SJSA1 (cell line): ENCODE data around the gene SLC2A10. TPM values are rescaled to one million over a fixed set of nuclear protein-coding genes. Genes with fewer than 3 reads are reported as not detected.

ENCODE experiments used
- DNase-seq, 2 experiments: peaks; one replicate each; pipeline ENCODE4 v3.0.0-alpha.2; 2015 to 2020; ENCODE audit warnings: low spot score in 2 of 2, low read depth in 1 of 2
- H3K27ac ChIP-seq: fragments of 250-450 bp; sonication (Bioruptor Pico); 2 replicates; pipeline ENCODE4 v1.5.1; 2020; ENCODE audit warnings: mild to moderate bottlenecking, moderate library complexity
- H3K27me3 ChIP-seq: fragments of 250-450 bp; sonication (Bioruptor Pico); replicated peaks from 2 replicates; pipeline ENCODE4 v1.5.1; 2020; ENCODE audit warnings: mild to moderate bottlenecking, moderate library complexity
- H3K36me3 ChIP-seq: fragments of 250-450 bp; sonication (Bioruptor Pico); 2 replicates; pipeline ENCODE4 v1.5.1; 2020; ENCODE audit warnings: mild to moderate bottlenecking
- H3K4me1 ChIP-seq: fragments of 250-450 bp; sonication (Bioruptor Pico); replicated peaks from 2 replicates; pipeline ENCODE4 v1.6.1; 2021; ENCODE audit warnings: mild to moderate bottlenecking
- H3K4me3 ChIP-seq: fragments of 250-450 bp; sonication (Bioruptor Pico); 2 replicates; pipeline ENCODE4 v1.5.1; 2020; ENCODE audit warnings: mild to moderate bottlenecking
- H3K9me3 ChIP-seq: fragments of 250-450 bp; sonication (Bioruptor Pico); replicated peaks from 2 replicates; pipeline ENCODE4 v1.5.1; 2020; ENCODE audit warnings: mild to moderate bottlenecking
- total RNA-seq: library from RNA; depleted of rRNA; stranded (reverse); fragments of >200 nt; shearing (Covaris generic); gene quantifications from 2 replicates; pipeline ENCODE4 v1.2.3, GENCODE V29; 2014

Gene SLC2A10
- total RNA-seq, 1 experiment from 2014 or later: 18.5 TPM

- H3K9me3 ChIP-seq: no peaks in the 10 kb centered on the region
- H3K4me3 ChIP-seq: no peak overlapping the region
- H3K36me3 ChIP-seq: no peaks in the 10 kb centered on the region
- DNase-seq: no peak
- no peaks in the 10 kb centered on the region for H3K4me1 ChIP-seq
- H3K27ac ChIP-seq: no peak overlapping the region
- peaks cover 3% of the 10 kb centered on the region; the same call in 1 of the 2 replicates for H3K27me3 ChIP-seq
These were observed 52.1 kb downstream of the SLC2A10 start for GRCh38 chr20:46761566-46761965.

DNA sequence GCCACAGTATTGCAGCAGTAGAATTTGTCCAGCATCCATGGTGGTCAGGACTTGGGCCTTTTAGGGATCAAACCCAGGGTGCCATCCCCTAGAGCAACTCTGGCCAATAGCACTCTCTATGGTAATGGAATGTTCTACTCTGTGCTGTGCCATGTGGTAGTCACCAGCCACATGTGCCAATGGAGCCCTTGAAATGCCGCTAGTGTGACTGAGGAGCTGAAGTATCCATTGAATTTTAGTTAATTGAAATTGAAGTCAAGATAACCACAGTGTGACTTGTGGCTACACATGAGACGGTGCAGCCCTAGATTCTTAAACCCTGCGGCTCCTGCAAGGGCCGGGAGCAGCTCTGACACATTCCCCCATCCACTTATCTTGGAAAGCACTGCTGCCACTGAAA, 54.6 kb downstream of the SLC2A10 start:
- Histone ChIP-seq H3K36me3 (no peaks in the 10 kb centered on the region), H3K4me3 (no peak overlapping the region), H3K9me3 (no peaks in the 10 kb centered on the region), H3K27me3 (peaks cover 11% of the 10 kb centered on the region; the same call in 1 of the 2 replicates), H3K27ac (no peak overlapping the region), H3K4me1 (no peaks in the 10 kb centered on the region)
- no peak for DNase-seq

- no peaks in the 10 kb centered on the region for H3K9me3 ChIP-seq
- DNase-seq: no peak
- no peak overlapping the region for H3K27ac ChIP-seq
- no peaks in the 10 kb centered on the region for H3K4me1 ChIP-seq
- H3K4me3 ChIP-seq: no peak overlapping the region
- H3K36me3 ChIP-seq: no peaks in the 10 kb centered on the region
- peaks cover 11% of the 10 kb centered on the region; the same call in 1 of the 2 replicates for H3K27me3 ChIP-seq
These were observed 56.2 kb downstream of the SLC2A10 start for GRCh38 chr20:46765506-46766120.

- H3K27ac ChIP-seq: no peak overlapping the region
- DNase-seq: peak in 1 of 2 experiments; percentile 20
- H3K4me1 ChIP-seq: no peaks in the 10 kb centered on the region
- no peaks in the 10 kb centered on the region for H3K36me3 ChIP-seq
- no peaks in the 10 kb centered on the region for H3K9me3 ChIP-seq
- H3K4me3 ChIP-seq: no peak overlapping the region
- peaks cover 11% of the 10 kb centered on the region; the same call in 1 of the 2 replicates for H3K27me3 ChIP-seq
These were observed 57.8 kb downstream of the SLC2A10 start for GRCh38 chr20:46767127-46767761.

- Histone ChIP-seq H3K4me3 (no peak overlapping the region), H3K9me3 (no peaks in the 10 kb centered on the region), H3K27ac (no peak overlapping the region), H3K36me3 (no peaks in the 10 kb centered on the region), H3K4me1 (no peaks in the 10 kb centered on the region), H3K27me3 (peaks cover 11% of the 10 kb centered on the region; the same call in 1 of the 2 replicates)
- no peak for DNase-seq
These were observed 61.1 kb downstream of the SLC2A10 start for GRCh38 chr20:46770330-46771194.

- Histone ChIP-seq H3K36me3 (no peaks in the 10 kb centered on the region), H3K9me3 (no peaks in the 10 kb centered on the region)
These were observed 61.7 kb downstream of the SLC2A10 start for GRCh38 chr20:46771195-46771588.

DNA sequence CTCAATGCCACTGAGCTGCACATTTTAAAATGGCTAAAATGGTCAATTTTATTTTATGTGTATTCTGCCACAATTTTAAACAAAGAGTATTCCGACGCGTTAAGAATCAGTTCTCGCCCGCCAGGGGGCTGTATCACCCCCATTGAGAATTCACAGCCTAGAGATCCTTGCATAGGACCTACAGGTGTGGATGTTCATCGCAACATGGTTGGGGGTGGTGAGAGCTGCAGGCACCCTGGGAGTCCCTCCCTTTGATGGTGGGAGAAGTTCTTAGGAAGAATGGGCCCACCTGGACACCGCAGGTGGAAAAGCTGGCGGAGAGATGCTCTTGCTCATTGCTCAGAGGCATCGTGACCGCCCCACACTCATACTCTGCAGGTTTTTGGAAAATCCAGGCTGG, 63.5 kb downstream of the SLC2A10 start:
- DNase-seq: no peak
- no peaks in the 10 kb centered on the region; the same call in 1 of the 2 replicates for H3K27me3 ChIP-seq

More at GRCh38 chr20:46771195-46771588, 61.7 kb downstream of the SLC2A10 start:
- H3K27me3 ChIP-seq: peaks cover 11% of the 10 kb centered on the region; the same call in 1 of the 2 replicates
- H3K4me1 ChIP-seq: no peaks in the 10 kb centered on the region
- DNase-seq: no peak
- no peak overlapping the region for H3K27ac ChIP-seq
- H3K4me3 ChIP-seq: no peak overlapping the region

DNA sequence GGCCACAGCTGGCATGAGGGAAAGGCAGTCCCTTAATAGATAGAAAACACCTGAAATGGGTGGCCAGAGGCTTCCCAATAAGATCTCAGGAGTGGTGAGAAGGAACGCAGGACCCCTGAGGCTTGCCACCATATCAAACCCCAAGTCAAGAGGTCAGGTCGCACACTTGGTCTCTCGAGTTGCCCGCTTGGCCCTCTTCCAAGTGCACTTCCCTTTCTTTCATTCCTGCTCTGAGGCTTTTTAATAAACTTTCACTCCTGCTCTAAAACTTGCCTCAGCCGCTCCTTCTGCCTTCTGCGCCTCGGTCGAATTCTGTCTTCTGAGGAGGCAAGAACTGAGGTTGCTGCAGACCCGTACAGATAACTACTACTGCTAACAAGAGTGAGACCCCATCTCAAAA, 64.2 kb downstream of the SLC2A10 start:
- Histone ChIP-seq H3K4me3 (no peak overlapping the region), H3K36me3 (no peaks in the 10 kb centered on the region), H3K4me1 (no peaks in the 10 kb centered on the region), H3K9me3 (no peaks in the 10 kb centered on the region), H3K27me3 (no peaks in the 10 kb centered on the region; the same call in 1 of the 2 replicates), H3K27ac (no peak overlapping the region)
- no peak for DNase-seq

More for the DNA sequence above, 63.5 kb downstream of the SLC2A10 start:
- no peaks in the 10 kb centered on the region for H3K9me3 ChIP-seq
- H3K4me3 ChIP-seq: no peak overlapping the region
- H3K36me3 ChIP-seq: no peaks in the 10 kb centered on the region
- H3K27ac ChIP-seq: no peak overlapping the region
- H3K4me1 ChIP-seq: no peaks in the 10 kb centered on the region

DNA sequence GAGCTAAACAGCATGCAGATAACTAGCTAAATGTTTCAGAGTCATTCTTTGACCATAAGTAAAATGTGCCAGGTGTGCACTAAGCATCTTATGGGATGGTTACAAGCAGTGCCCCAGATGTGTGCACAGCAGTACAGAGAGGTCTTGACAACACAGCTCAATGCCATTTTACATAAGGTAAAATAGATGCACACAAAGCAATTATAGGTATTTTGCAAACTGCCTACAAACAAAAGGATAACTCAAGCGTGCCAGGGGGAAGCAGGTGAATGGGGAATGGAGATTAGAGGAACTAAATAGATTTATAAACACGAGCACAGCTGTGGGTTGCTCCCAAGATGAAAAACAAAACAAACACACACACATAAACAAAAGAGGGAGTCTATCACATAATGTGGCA, 64.8 kb downstream of the SLC2A10 start:
- no peaks in the 10 kb centered on the region for H3K9me3 ChIP-seq
- DNase-seq: no peak
- no peak overlapping the region for H3K27ac ChIP-seq
- H3K4me1 ChIP-seq: no peaks in the 10 kb centered on the region
- H3K4me3 ChIP-seq: no peak overlapping the region
- H3K27me3 ChIP-seq: no peaks in the 10 kb centered on the region; the same call in 1 of the 2 replicates
- no peaks in the 10 kb centered on the region for H3K36me3 ChIP-seq

DNA sequence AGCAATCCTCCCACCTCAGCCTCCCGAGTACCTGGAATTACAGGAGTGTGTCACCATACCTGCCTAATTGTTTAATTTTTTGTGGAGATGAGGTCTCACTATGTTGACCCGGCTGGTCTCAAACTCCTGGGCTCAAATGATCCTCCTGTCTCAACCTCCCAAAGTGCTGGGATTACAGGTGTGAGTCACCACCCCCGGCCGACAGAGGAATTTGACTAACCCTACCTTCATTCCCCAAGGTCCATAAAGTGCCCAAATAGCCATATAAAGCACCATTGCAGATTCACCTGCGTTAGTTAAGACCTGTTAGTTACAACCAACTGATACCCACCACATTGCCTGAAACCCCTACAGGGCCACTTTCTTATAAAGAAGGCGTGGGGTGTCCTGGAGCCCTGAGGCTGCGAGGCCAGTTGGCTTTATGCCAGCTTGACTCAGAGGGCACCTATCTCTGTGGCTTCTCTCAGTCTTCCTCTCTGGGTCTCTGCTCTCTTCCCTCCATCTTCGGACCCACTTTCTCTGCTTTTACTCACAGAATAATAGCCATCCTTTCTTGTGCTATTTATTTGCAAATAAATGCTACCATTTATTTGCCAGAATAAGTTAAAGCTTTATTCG, 65.6 kb downstream of the SLC2A10 start:
- Histone ChIP-seq H3K4me1 (no peaks in the 10 kb centered on the region), H3K27me3 (no peaks in the 10 kb centered on the region; the same call in 1 of the 2 replicates), H3K4me3 (no peak overlapping the region), H3K27ac (no peak overlapping the region), H3K36me3 (no peaks in the 10 kb centered on the region), H3K9me3 (no peaks in the 10 kb centered on the region)
- no peak for DNase-seq

GRCh38 chr20:46775806-46776205, 66.4 kb downstream of the SLC2A10 start:
- no peak overlapping the region for H3K27ac ChIP-seq
- no peak for DNase-seq
- H3K4me3 ChIP-seq: no peak overlapping the region
- no peaks in the 10 kb centered on the region; the same call in 1 of the 2 replicates for H3K27me3 ChIP-seq
- no peaks in the 10 kb centered on the region for H3K9me3 ChIP-seq
- H3K36me3 ChIP-seq: no peaks in the 10 kb centered on the region
- no peaks in the 10 kb centered on the region for H3K4me1 ChIP-seq

- H3K27me3 ChIP-seq: no peaks in the 10 kb centered on the region; the same call in 1 of the 2 replicates
- no peaks in the 10 kb centered on the region for H3K4me1 ChIP-seq
- DNase-seq: no peak
- H3K36me3 ChIP-seq: no peaks in the 10 kb centered on the region
- H3K4me3 ChIP-seq: no peak overlapping the region
- H3K27ac ChIP-seq: no peak overlapping the region
- H3K9me3 ChIP-seq: no peaks in the 10 kb centered on the region
These were observed 67.9 kb downstream of the SLC2A10 start for GRCh38 chr20:46777331-46777730.

DNA sequence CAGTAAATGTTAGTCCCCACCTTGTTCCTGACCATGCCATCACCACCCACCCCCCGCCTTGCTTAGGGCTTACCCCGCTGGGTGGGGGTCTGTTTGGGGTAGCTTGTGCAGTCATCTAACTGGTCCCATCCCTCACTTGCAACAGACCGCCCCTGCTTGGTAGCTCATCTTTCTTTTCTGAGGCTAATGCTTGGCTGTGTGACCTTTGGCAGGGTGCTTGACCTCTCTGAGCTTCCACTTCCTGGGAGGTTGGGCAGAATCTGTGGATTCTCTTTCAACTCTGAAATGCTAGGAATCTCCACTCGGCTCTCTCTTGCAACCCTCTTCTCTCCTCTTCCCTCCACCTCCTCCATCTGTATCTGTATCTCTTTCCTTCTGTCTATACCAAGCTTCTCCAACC, 70.4 kb downstream of the SLC2A10 start:
- Histone ChIP-seq H3K4me3 (no peak overlapping the region), H3K27me3 (no peaks in the 10 kb centered on the region; the same call in 1 of the 2 replicates), H3K36me3 (no peaks in the 10 kb centered on the region), H3K4me1 (peaks cover 5% of the 10 kb centered on the region; the same call in 1 of the 2 replicates), H3K27ac (no peak overlapping the region), H3K9me3 (no peaks in the 10 kb centered on the region)
- DNase-seq: no peak
